A673 (cell line): ENCODE measurements around the gene BCAR3. TPM values are rescaled to one million over a fixed set of nuclear protein-coding genes. Genes with fewer than 3 reads are reported as not detected.

Experiments
- BruUV-seq: library from RNA; stranded (reverse); fragments of 400-500 nt; replicated peaks from 2 replicates; lab custom pipeline; 2021; lab: Mats Ljungman, UMichigan
- CTCF ChIA-PET: fragments of 300-600 bp; sonication (Branson Sonifier 250); formaldehyde crosslinking; loops from one replicate; lab custom pipeline; 2022; ENCODE audit warnings: antibody characterized with exemption; lab: Charles Lee
- POLR2A ChIA-PET: fragments of 300-600 bp; sonication (Branson Sonifier 250); formaldehyde crosslinking; loops from one replicate; lab custom pipeline; 2022; ENCODE audit warnings: antibody characterized with exemption; ENCODE audit not compliant: low non-redundant PET; lab: Charles Lee
- DNase-seq: peaks from one replicate; pipeline ENCODE4 v3.0.0-alpha.2; 2015; ENCODE audit warnings: low spot score
- H3K27ac ChIP-seq: fragments of 200-600 bp; sonication (generic); 2 replicates; pipeline ENCODE4 v1.5.1; 2016; ENCODE audit warnings: mixed run types, low read depth, mild to moderate bottlenecking, mixed read lengths, antibody characterized with exemption, low read length; ENCODE audit not compliant: poor library complexity, severe bottlenecking
- H3K27me3 ChIP-seq: fragments of 200-600 bp; sonication (generic); replicated peaks from 2 replicates; pipeline ENCODE4 v1.6.1; 2017; ENCODE audit warnings: mixed run types, low read depth, mild to moderate bottlenecking, mixed read lengths, antibody characterized with exemption, low read length; ENCODE audit not compliant: insufficient read depth, poor library complexity
- H3K36me3 ChIP-seq: fragments of 200-600 bp; sonication (generic); 2 replicates; pipeline ENCODE4 v1.6.1; 2016; ENCODE audit warnings: mixed run types, mild to moderate bottlenecking, mixed read lengths, antibody characterized with exemption, low read length; ENCODE audit not compliant: insufficient read depth, poor library complexity, severe bottlenecking
- H3K4me1 ChIP-seq: fragments of 200-600 bp; sonication (generic); 2 replicates; pipeline ENCODE4 v1.6.1; 2017; ENCODE audit warnings: mixed run types, mild to moderate bottlenecking, mixed read lengths, antibody characterized with exemption, low read length; ENCODE audit not compliant: insufficient read depth, poor library complexity, severe bottlenecking
- H3K4me3 ChIP-seq: fragments of 200-600 bp; sonication (generic); 2 replicates; pipeline ENCODE4 v1.5.1; 2016; ENCODE audit warnings: low read depth, mixed run types, mild to moderate bottlenecking, mixed read lengths, low read length; ENCODE audit not compliant: poor library complexity, severe bottlenecking
- H3K9me3 ChIP-seq: fragments of 200-600 bp; sonication (generic); 2 replicates; pipeline ENCODE4 v1.6.1; 2016; ENCODE audit warnings: mixed run types, low read depth, mild to moderate bottlenecking, mixed read lengths, antibody characterized with exemption, low read length; ENCODE audit not compliant: poor library complexity, severe bottlenecking
- CTCF ChIP-seq: fragments of 300-800, 200-600 bp; sonication (generic); conservative IDR thresholded peaks from 2 replicates; pipeline ENCODE4 v1.5.1; 2017; ENCODE audit warnings: low read depth, mild to moderate bottlenecking, antibody characterized with exemption, low read length, moderate library complexity, mixed read lengths
- EZH2 ChIP-seq: fragments of 200-600 bp; sonication (generic); IDR thresholded peaks from 2 replicates; pipeline ENCODE4 v1.6.1; 2017; ENCODE audit warnings: borderline replicate concordance, low read depth, mild to moderate bottlenecking, mixed read lengths, antibody characterized with exemption, low read length; ENCODE audit not compliant: poor library complexity, severe bottlenecking
- intact Hi-C: fragments of 100-400 bp; cut with micrococcal nuclease; formaldehyde crosslinking; loops from one replicate; pipeline ENCODE4 v1.10.0; 2022; ENCODE audit not compliant: unreplicated experiment
- total RNA-seq: library from RNA; stranded (reverse); gene quantifications from 2 replicates; pipeline ENCODE4 v1.2.3, GENCODE V29; 2021

The BCAR3 gene
- total RNA-seq, 1 experiment from 2014 or later, result 0.90 TPM

GRCh38 chr1:93549811-93550210, 131.8 kb downstream of the BCAR3 start:
- intact Hi-C loops, result no loop called here
- CTCF ChIA-PET, result no interaction called here
- DNase-seq, result no peak
- POLR2A ChIA-PET, result no interaction called here
- Histone ChIP-seq H3K36me3 (peaks cover 36% of the 10 kb centered on the region), H3K4me1 (peaks cover 3% of the 10 kb centered on the region), H3K4me3 (no peak overlapping the region), H3K27ac (no peak overlapping the region), H3K27me3 (no peaks in the 10 kb centered on the region), H3K9me3 (no peaks in the 10 kb centered on the region)
- no TSS peak for BruUV-seq
- no peak for TF ChIP-seq CTCF
- TF ChIP-seq EZH2, result no peak

- peaks cover 38% of the 10 kb centered on the region for H3K36me3 ChIP-seq
- TF ChIP-seq EZH2, result no peak
- H3K4me3 ChIP-seq, result no peak overlapping the region
- H3K4me1 ChIP-seq, result peaks cover 3% of the 10 kb centered on the region
- no peaks in the 10 kb centered on the region for H3K9me3 ChIP-seq
- CTCF ChIA-PET, result no interaction called here
- H3K27ac ChIP-seq, result no peak overlapping the region
- intact Hi-C loops, result no loop called here
- no peak for DNase-seq
- BruUV-seq, result no TSS peak
- no peaks in the 10 kb centered on the region for H3K27me3 ChIP-seq
- POLR2A ChIA-PET, result no interaction called here
These were observed 132.5 kb downstream of the BCAR3 start for GRCh38 chr1:93549131-93549530.

GRCh38 chr1:93546162-93546863, 135.3 kb downstream of the BCAR3 start:
- intact Hi-C loops, result no loop called here
- H3K4me3 ChIP-seq, result no peak overlapping the region
- CTCF ChIA-PET, result no interaction called here

More at GRCh38 chr1:93546162-93546863, 135.3 kb downstream of the BCAR3 start:
- peaks cover 39% of the 10 kb centered on the region for H3K36me3 ChIP-seq
- POLR2A ChIA-PET, result no interaction called here
- TF ChIP-seq CTCF, result no peak
- TF ChIP-seq EZH2, result no peak
- H3K4me1 ChIP-seq, result no peaks in the 10 kb centered on the region
- no TSS peak for BruUV-seq
- no peak overlapping the region for H3K27ac ChIP-seq
- no peaks in the 10 kb centered on the region for H3K9me3 ChIP-seq
- H3K27me3 ChIP-seq, result no peaks in the 10 kb centered on the region
- DNase-seq, result no peak
